PC-9 (cell line): Measurements from ENCODE around the gene CEP162. TPM values are rescaled to one million over a fixed set of nuclear protein-coding genes. Genes with fewer than 3 reads are reported as not detected.

Source experiments
- BruUV-seq: library from RNA; stranded (reverse); fragments of 400-500 nt; replicated peaks from 2 replicates; lab custom pipeline; 2021; lab: Mats Ljungman, UMichigan
- CTCF ChIA-PET: fragments of 300-600 bp; sonication (Branson Sonifier 250); formaldehyde crosslinking; loops from one replicate; lab custom pipeline; 2022; ENCODE audit warnings: antibody characterized with exemption; lab: Charles Lee
- POLR2A ChIA-PET: fragments of 300-600 bp; sonication (Branson Sonifier 250); formaldehyde crosslinking; loops from one replicate; lab custom pipeline; 2022; ENCODE audit warnings: antibody characterized with exemption; ENCODE audit not compliant: unreplicated experiment; lab: Charles Lee
- DNase-seq, 2 experiments: peaks; one replicate each; pipeline versions ENCODE4 v3.0.0 to v3.0.0-alpha.2; 2015 to 2022; ENCODE audit warnings: mixed read lengths in 1 of 2
- H2AFZ ChIP-seq: fragments of 200-600 bp; sonication (generic); 2 replicates; pipeline ENCODE4 v1.8.1; 2017; ENCODE audit warnings: antibody characterized with exemption
- H3F3A ChIP-seq: fragments of 200-600 bp; sonication (generic); 2 replicates; pipeline ENCODE4 v1.8.1; 2017; ENCODE audit warnings: antibody characterized with exemption, mild to moderate bottlenecking, low read depth; ENCODE audit not compliant: insufficient read depth
- H3K27ac ChIP-seq: fragments of 200-600 bp; sonication (generic); 2 replicates; pipeline ENCODE4 v1.6.1; 2016; ENCODE audit warnings: mixed run types
- H3K27me3 ChIP-seq: fragments of 200-600 bp; sonication (generic); 2 replicates; pipeline ENCODE4 v1.6.1; 2016; ENCODE audit warnings: low read depth, mixed run types; ENCODE audit not compliant: insufficient read depth
- H3K36me3 ChIP-seq: fragments of 200-600 bp; sonication (generic); 2 replicates; pipeline ENCODE4 v1.6.1; 2016; ENCODE audit warnings: low read depth, mixed run types
- H3K4me1 ChIP-seq: fragments of 200-600 bp; sonication (generic); replicated peaks from 2 replicates; pipeline ENCODE4 v1.6.1; 2016; ENCODE audit warnings: mixed run types; ENCODE audit not compliant: insufficient read depth
- H3K4me2 ChIP-seq: fragments of 200-600 bp; sonication (generic); 2 replicates; pipeline ENCODE4 v1.6.1; 2017; ENCODE audit warnings: mixed run types
- H3K4me3 ChIP-seq: fragments of 200-600 bp; sonication (generic); 2 replicates; pipeline ENCODE4 v1.6.1; 2016; ENCODE audit warnings: mixed run types
- H3K79me2 ChIP-seq: fragments of 200-600 bp; sonication (generic); 2 replicates; pipeline ENCODE4 v1.6.1; 2017; ENCODE audit warnings: low read depth, mixed run types
- H3K9me2 ChIP-seq: fragments of 200-600 bp; sonication (generic); 2 replicates; pipeline ENCODE4 v1.8.1; 2017; ENCODE audit warnings: mild to moderate bottlenecking; ENCODE audit not compliant: insufficient read depth
- H3K9me3 ChIP-seq: fragments of 200-600 bp; sonication (generic); 2 replicates; pipeline ENCODE4 v1.8.1; 2016; ENCODE audit warnings: low read depth; ENCODE audit not compliant: insufficient read depth
- H4K20me1 ChIP-seq: fragments of 200-600 bp; sonication (generic); 2 replicates; pipeline ENCODE4 v1.8.1; 2017; ENCODE audit not compliant: insufficient read depth
- EZH2 ChIP-seq: fragments of 200-600 bp; sonication (generic); IDR thresholded peaks from 2 replicates; pipeline ENCODE4 v1.8.0; 2017; ENCODE audit warnings: antibody characterized with exemption, low read depth
- intact Hi-C: fragments of 100-400 bp; cut with micrococcal nuclease; formaldehyde crosslinking; loops from one replicate; pipeline ENCODE4 v1.10.0; 2022; ENCODE audit not compliant: unreplicated experiment
- total RNA-seq: library from RNA; stranded (reverse); gene quantifications from 2 replicates; pipeline ENCODE4 v1.2.3, GENCODE V29; 2021
- TF ChIP-seq, protein P1 (sequence below): fragments of 200-600 bp; sonication (generic); conservative IDR thresholded peaks from 2 replicates; pipeline ENCODE4 v1.6.1; 2017; ENCODE audit warnings: mixed run types, antibody characterized with exemption, mild to moderate bottlenecking, moderate library complexity

Gene CEP162
- total RNA-seq, 1 experiment from 2014 or later = 5.8 TPM

DNA sequence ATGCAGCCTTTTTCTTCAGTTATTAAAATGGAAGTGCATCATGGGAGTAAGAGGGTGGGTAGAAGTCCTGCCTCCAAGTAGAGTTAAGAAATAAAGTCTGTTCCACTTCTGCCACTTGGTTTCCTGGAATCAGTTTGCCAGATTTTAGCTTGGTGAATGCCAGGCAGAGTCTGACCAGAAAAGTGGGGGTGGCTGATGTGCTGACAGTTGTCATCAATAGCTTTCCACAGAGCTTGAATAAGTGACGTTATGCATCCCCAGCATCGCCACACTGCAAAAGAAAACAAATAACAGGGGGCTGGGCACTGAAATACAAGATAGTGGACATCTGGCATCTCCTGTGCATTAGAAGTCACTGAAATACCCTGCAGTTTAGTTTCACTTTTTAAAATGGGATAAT lies 30.8 kb upstream of the CEP162 start:
- H3K27ac ChIP-seq = no peak overlapping the region
- H3K4me3 ChIP-seq = no peak overlapping the region
- no peaks in the 10 kb centered on the region for H3F3A ChIP-seq
- no peaks in the 10 kb centered on the region for H3K79me2 ChIP-seq
- intact Hi-C loops = no loop called here
- no peaks in the 10 kb centered on the region for H3K9me2 ChIP-seq
- H2AFZ ChIP-seq = no peak overlapping the region
- no peaks in the 10 kb centered on the region for H3K36me3 ChIP-seq
- TF ChIP-seq EZH2 = no peak
- TF ChIP-seq, protein P1, sequence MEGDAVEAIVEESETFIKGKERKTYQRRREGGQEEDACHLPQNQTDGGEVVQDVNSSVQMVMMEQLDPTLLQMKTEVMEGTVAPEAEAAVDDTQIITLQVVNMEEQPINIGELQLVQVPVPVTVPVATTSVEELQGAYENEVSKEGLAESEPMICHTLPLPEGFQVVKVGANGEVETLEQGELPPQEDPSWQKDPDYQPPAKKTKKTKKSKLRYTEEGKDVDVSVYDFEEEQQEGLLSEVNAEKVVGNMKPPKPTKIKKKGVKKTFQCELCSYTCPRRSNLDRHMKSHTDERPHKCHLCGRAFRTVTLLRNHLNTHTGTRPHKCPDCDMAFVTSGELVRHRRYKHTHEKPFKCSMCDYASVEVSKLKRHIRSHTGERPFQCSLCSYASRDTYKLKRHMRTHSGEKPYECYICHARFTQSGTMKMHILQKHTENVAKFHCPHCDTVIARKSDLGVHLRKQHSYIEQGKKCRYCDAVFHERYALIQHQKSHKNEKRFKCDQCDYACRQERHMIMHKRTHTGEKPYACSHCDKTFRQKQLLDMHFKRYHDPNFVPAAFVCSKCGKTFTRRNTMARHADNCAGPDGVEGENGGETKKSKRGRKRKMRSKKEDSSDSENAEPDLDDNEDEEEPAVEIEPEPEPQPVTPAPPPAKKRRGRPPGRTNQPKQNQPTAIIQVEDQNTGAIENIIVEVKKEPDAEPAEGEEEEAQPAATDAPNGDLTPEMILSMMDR = no peak
- ChIA-PET POLR2A (no interaction called here), CTCF (no interaction called here)
- no peak overlapping the region for H3K4me2 ChIP-seq
- no TSS peak for BruUV-seq
- H3K4me1 ChIP-seq = no peaks in the 10 kb centered on the region
- no peaks in the 10 kb centered on the region for H3K9me3 ChIP-seq
- no peaks in the 10 kb centered on the region for H4K20me1 ChIP-seq
- no peaks in the 10 kb centered on the region for H3K27me3 ChIP-seq
- DNase-seq = no peak

DNA sequence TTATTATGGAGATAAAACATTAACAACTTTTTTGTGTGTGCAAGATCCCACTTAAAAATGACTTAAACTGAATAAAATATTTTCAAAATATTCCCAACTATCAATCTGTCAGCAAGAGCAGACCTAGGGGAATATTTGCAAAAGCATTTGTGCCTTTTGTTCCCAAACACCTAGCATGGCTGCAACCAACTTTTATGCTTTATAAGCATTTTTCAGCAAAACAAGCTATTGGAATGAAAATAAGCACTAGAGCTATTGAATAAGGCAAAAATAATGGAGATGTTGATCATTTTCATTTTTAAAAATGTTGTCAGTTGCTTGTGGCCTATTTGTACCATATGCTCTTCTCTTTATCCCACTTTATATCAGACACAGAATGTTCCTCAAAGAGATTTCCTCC lies 28.2 kb upstream of the CEP162 start:
- BruUV-seq = no TSS peak
- no peaks in the 10 kb centered on the region for H3K9me3 ChIP-seq
- DNase-seq = no peak
- H3K36me3 ChIP-seq = no peaks in the 10 kb centered on the region
- no peaks in the 10 kb centered on the region for H4K20me1 ChIP-seq
- no peak overlapping the region for H3K4me2 ChIP-seq
- no peak for TF ChIP-seq EZH2
- TF ChIP-seq, protein P1 = no peak
- no peaks in the 10 kb centered on the region for H3K27me3 ChIP-seq
- H3K4me1 ChIP-seq = no peaks in the 10 kb centered on the region
- no peaks in the 10 kb centered on the region for H3F3A ChIP-seq
- ChIA-PET CTCF (no interaction called here), POLR2A (no interaction called here)
- H3K79me2 ChIP-seq = no peaks in the 10 kb centered on the region
- H2AFZ ChIP-seq = no peak overlapping the region
- no peaks in the 10 kb centered on the region for H3K9me2 ChIP-seq
- H3K4me3 ChIP-seq = no peak overlapping the region
- intact Hi-C loops = no loop called here
- no peak overlapping the region for H3K27ac ChIP-seq

DNA sequence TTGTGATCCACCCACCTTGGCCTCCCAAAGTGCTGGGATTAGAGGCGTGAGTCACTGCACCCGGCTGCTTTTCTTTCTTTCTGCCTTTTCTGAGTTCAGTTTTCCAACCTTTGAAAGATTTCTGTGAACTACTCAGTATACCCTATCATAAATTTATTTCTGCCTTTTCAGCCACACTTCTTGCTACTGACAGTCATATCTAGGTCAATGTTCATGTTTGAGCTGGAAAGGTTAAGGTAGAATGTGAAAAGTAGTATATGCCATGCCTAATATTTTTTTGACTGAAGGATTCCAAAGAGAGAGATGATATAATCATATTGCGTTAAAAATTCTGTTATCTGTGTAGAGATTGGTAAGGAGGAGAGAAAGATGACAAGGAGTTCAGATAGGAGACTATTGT lies 25.9 kb upstream of the CEP162 start:
- H2AFZ ChIP-seq = no peak overlapping the region
- no peak overlapping the region for H3K4me2 ChIP-seq
- no peaks in the 10 kb centered on the region for H4K20me1 ChIP-seq
- H3K36me3 ChIP-seq = no peaks in the 10 kb centered on the region
- ChIA-PET POLR2A (no interaction called here), CTCF (interaction anchor here (0.6 kb wide), 1 partner anchor 928 kb away, joined by 4 read pairs; no protein-coding TSS in a partner anchor)
- H3K27ac ChIP-seq = no peak overlapping the region
- H3K4me1 ChIP-seq = no peaks in the 10 kb centered on the region
- TF ChIP-seq EZH2 = no peak
- TF ChIP-seq, protein P1 = no peak
- H3K79me2 ChIP-seq = no peaks in the 10 kb centered on the region
- BruUV-seq = no TSS peak
- no peaks in the 10 kb centered on the region for H3K9me2 ChIP-seq
- intact Hi-C loops = no loop called here
- no peaks in the 10 kb centered on the region for H3F3A ChIP-seq
- no peaks in the 10 kb centered on the region for H3K9me3 ChIP-seq
- DNase-seq = no peak
- H3K4me3 ChIP-seq = no peak overlapping the region
- no peaks in the 10 kb centered on the region for H3K27me3 ChIP-seq
